ENCODE results near the gene LCA5L. TPM values are rescaled to one million over a fixed set of nuclear protein-coding genes. Genes with fewer than 3 reads are reported as not detected.

LCA5L gene
- total RNA-seq, 1 donor from 2014 or later: 1.1 TPM

DNA sequence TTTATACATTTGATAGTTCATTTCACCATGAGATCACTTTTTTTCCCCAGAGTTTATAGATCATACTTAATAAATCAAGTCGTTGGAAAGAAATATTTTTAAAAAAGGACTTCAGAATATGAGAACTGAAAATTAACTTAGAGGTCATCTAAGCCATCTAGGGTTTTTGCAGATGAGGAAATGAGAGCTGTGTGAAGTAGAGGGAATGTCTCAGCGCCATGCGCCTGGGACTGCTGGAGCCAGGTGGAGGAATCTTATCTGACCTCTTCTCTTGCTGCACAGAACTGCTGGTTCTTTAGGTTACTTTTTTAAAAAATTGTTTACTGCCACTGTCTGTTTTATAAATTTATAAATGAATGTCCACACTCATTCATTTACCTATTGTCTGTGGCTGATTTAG lies 17.7 kb upstream of the LCA5L start:
- H3K36me3 Mint-ChIP-seq (ENCODE audit: unreplicated experiment): no peaks in the 10 kb centered on the region

DNA sequence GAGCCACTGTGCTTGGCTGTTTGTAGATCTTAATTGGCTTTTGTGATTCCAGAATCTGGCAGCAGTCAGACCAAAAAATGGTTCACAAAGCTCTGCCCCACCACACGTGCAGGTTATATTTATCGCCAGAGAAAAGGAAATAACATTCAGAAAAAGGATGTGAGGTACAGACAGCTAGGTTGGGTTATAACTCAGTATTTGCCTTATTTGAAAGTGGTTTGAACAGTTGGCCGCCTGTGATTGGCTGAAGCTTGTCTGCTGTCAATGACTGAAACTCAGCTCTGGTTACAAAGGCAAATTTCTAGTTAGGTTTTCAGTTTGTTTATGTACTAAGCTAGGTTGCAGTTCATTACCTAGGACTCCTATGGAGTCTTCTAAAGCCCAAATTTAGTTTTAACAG lies 15.8 kb upstream of the LCA5L start:
- H3K27me3 Mint-ChIP-seq (ENCODE audit: unreplicated experiment): peaks cover 6% of the 10 kb centered on the region
- no peak overlapping the region for H3K4me3 Mint-ChIP-seq (ENCODE audit: unreplicated experiment)
- H3K27ac Mint-ChIP-seq (ENCODE audit: unreplicated experiment): no peak overlapping the region
- H3K36me3 Mint-ChIP-seq (ENCODE audit: unreplicated experiment): no peaks in the 10 kb centered on the region
- no peak for DNase-seq (ENCODE audit: extremely low spot score, unreplicated experiment)
- TF ChIP-seq, protein P1, sequence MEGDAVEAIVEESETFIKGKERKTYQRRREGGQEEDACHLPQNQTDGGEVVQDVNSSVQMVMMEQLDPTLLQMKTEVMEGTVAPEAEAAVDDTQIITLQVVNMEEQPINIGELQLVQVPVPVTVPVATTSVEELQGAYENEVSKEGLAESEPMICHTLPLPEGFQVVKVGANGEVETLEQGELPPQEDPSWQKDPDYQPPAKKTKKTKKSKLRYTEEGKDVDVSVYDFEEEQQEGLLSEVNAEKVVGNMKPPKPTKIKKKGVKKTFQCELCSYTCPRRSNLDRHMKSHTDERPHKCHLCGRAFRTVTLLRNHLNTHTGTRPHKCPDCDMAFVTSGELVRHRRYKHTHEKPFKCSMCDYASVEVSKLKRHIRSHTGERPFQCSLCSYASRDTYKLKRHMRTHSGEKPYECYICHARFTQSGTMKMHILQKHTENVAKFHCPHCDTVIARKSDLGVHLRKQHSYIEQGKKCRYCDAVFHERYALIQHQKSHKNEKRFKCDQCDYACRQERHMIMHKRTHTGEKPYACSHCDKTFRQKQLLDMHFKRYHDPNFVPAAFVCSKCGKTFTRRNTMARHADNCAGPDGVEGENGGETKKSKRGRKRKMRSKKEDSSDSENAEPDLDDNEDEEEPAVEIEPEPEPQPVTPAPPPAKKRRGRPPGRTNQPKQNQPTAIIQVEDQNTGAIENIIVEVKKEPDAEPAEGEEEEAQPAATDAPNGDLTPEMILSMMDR (IDR thresholded peaks at IDR 0.05): no peak
- no peaks in the 10 kb centered on the region for H3K4me1 Mint-ChIP-seq (ENCODE audit: unreplicated experiment)
- H3K9me3 Mint-ChIP-seq (ENCODE audit: unreplicated experiment): no peaks in the 10 kb centered on the region

More for the DNA sequence above, 17.7 kb upstream of the LCA5L start:
- H3K4me3 Mint-ChIP-seq (ENCODE audit: unreplicated experiment): no peak overlapping the region
- no peak overlapping the region for H3K27ac Mint-ChIP-seq (ENCODE audit: unreplicated experiment)
- no peaks in the 10 kb centered on the region for H3K9me3 Mint-ChIP-seq (ENCODE audit: unreplicated experiment)
- H3K4me1 Mint-ChIP-seq (ENCODE audit: unreplicated experiment): no peaks in the 10 kb centered on the region
- peaks cover 13% of the 10 kb centered on the region for H3K27me3 Mint-ChIP-seq (ENCODE audit: unreplicated experiment)
- TF ChIP-seq, protein P1 (IDR thresholded peaks at IDR 0.05): no peak
- no peak for DNase-seq (ENCODE audit: extremely low spot score, unreplicated experiment)

DNA sequence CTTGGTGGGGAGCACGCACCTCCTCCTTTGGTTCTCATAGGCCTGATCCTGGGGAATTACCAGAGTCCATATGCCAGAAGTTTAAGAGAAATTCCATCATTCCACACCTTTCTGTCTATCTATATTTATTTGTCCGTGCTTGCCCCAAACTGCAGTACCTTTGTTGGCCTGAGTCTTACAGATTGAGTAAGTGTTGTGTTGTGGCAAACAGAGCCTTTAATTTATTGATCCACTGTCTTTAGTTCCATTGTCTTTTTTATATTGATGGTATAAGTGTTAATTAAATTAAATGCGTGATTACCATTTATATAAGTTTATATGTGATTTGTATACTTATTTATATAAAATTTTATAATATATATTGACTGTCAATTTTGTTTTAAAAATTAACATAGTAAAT lies 11.1 kb upstream of the LCA5L start:
- Mint-ChIP-seq H3K27me3 (ENCODE audit: unreplicated experiment) (peaks cover 4% of the 10 kb centered on the region), H3K27ac (ENCODE audit: unreplicated experiment) (no peak overlapping the region), H3K4me3 (ENCODE audit: unreplicated experiment) (no peak overlapping the region), H3K36me3 (ENCODE audit: unreplicated experiment) (no peaks in the 10 kb centered on the region), H3K4me1 (ENCODE audit: unreplicated experiment) (no peaks in the 10 kb centered on the region), H3K9me3 (ENCODE audit: unreplicated experiment) (no peaks in the 10 kb centered on the region)
- TF ChIP-seq, protein P1 (IDR thresholded peaks at IDR 0.05): peak; percentile 18
- DNase-seq (ENCODE audit: extremely low spot score, unreplicated experiment): no peak

DNA sequence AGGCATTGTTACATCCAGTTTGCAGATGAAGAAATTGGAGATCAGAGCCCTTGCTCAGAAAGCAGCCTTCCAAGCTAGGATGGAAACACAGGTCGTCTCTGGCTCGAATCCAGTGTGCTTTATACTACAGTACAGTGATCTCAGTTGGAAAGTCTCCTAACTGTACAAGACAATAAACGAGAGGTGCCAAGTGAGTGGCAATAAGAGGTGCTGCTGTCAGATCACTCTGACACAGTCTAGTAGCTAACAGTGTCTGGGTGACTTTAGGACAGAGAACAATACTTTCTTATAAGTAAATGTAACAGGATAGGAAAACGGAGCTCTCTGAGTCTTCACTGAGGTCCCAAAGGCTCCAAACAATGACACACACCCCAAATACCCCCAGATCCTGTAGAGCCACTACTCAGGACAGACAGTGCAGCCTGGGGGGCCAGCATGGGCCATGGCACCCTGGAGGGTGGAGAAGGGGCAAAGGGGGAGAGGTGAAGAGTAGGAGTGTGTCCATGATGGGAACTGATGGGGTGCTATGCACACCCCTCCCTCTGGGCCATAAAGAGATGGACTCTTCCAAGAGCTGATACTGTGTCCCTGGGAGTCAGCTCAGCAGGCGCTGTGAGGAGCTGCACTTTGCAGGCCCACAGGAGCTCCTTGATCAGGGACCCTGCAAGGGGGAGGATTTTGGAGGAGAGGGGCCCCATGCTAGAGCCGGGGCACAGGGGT lies 9.5 kb upstream of the LCA5L start:
- Mint-ChIP-seq H3K36me3 (ENCODE audit: unreplicated experiment) (no peaks in the 10 kb centered on the region), H3K4me1 (ENCODE audit: unreplicated experiment) (peaks cover 1% of the 10 kb centered on the region), H3K27me3 (ENCODE audit: unreplicated experiment) (peaks cover 12% of the 10 kb centered on the region), H3K9me3 (ENCODE audit: unreplicated experiment) (no peaks in the 10 kb centered on the region), H3K4me3 (ENCODE audit: unreplicated experiment) (no peak overlapping the region), H3K27ac (ENCODE audit: unreplicated experiment) (no peak overlapping the region)
- TF ChIP-seq, protein P1 (IDR thresholded peaks at IDR 0.05): no peak
- DNase-seq (ENCODE audit: extremely low spot score, unreplicated experiment): no peak

DNA sequence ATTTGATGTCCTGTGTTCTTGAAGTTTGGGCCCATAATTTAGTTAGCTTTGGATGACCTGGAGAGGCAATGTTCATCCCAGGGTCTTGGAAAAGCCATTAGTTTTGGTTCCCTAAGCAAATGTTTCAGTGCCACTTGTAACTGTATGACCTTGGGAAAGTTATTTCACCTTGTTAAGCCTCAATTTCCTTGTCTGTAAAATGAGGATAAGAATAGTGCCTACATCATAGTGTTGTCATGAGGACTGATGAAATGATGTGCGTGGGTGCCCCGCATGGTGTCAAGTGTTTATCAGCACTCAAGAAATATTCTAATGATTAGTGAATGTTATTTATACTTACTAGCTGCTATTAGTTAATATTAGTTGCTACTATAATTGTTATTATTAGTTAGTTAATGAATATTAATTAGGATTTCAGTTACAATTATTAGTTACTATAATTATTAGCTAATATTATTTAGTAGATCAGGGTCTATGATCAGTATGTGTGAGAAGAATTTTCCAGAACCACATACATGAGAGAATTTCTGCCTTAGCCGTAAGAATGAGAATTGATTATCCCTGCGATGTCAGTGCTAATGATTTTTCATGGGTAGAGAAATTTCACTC lies 8.1 kb upstream of the LCA5L start:
- Mint-ChIP-seq H3K27me3 (ENCODE audit: unreplicated experiment) (peaks cover 25% of the 10 kb centered on the region), H3K9me3 (ENCODE audit: unreplicated experiment) (no peaks in the 10 kb centered on the region), H3K36me3 (ENCODE audit: unreplicated experiment) (no peaks in the 10 kb centered on the region), H3K4me3 (ENCODE audit: unreplicated experiment) (no peak overlapping the region), H3K27ac (ENCODE audit: unreplicated experiment) (no peak overlapping the region), H3K4me1 (ENCODE audit: unreplicated experiment) (peaks cover 1% of the 10 kb centered on the region)
- no peak for DNase-seq (ENCODE audit: extremely low spot score, unreplicated experiment)
- TF ChIP-seq, protein P1 (IDR thresholded peaks at IDR 0.05): no peak
